Pancreas (tissue), 10 donors: Measurements from ENCODE around the gene TRMT11. TPM values are rescaled to one million over a fixed set of nuclear protein-coding genes. Genes with fewer than 3 reads are reported as not detected.
A peak's percentile ranks its signal among the peaks of the same experiment; 100 is the strongest.

Experiments used
- ATAC-seq, 4 donors: fragments of 200-7000 bp; cut with Tn5 transposase; one replicate each; pipeline versions ENCODE4 v1.8.0 to v1.9.1; 2020; ENCODE audit warnings: mild to moderate bottlenecking in 4 of 4, moderate library complexity in 4 of 4
- DNase-seq, 6 donors: peaks; one replicate each; pipeline ENCODE4 v3.0.0-alpha.2; 2020
- FAIRE-seq: peaks from 2 replicates; lab custom pipeline; 2012; peaks lifted over from hg19 to GRCh38; lab: Jason Lieb, UNC
- H3K27ac ChIP-seq, 4 donors: fragments of 200-600 bp; sonication (generic); 1 replicate in 3 of 4; 2 replicates in 1 of 4; pipeline versions ENCODE4 v1.5.0 to v1.8.0; 2020
- H3K27me3 ChIP-seq, 4 donors: fragments of 200-600 bp; one replicate each; pipeline ENCODE4 v1.8.0; 2021
- H3K36me3 ChIP-seq, 3 donors: fragments of 200-600 bp; sonication (generic) in 1 of 3; one replicate each; pipeline versions ENCODE4 v1.5.0 to v1.8.0; 2020 to 2021
- H3K4me1 ChIP-seq, 3 donors: fragments of 200-600 bp; one replicate each; pipeline ENCODE4 v1.8.0; 2021
- H3K4me3 ChIP-seq, 4 donors: fragments of 200-600 bp; sonication (generic) in 2 of 4; one replicate each; pipeline versions ENCODE4 v1.5.0 to v1.8.0; 2020 to 2021
- H3K9me3 ChIP-seq, 4 donors: fragments of 200-600 bp; one replicate each; pipeline ENCODE4 v1.8.0; 2021
- CTCF ChIP-seq, 4 donors: fragments of 200-600 bp; sonication (generic) in 3 of 4; IDR thresholded peaks; one replicate each; pipeline versions ENCODE4 v1.5.0 to v1.8.0; 2021; ENCODE audit warnings: antibody characterized with exemption in 4 of 4
- WGBS, 2 donors: extraction: QIAGEN DNeasy Blood & Tissue Kit; methylation state at CpG; one replicate each; pipeline ENCODE4 v1.1.7; 2013; 5-methylcytosine and 5-hydroxymethylcytosine counted together
- intact Hi-C, 3 donors: fragments of 100-400 bp; cut with DNase I; formaldehyde crosslinking; loops; one replicate each; pipeline versions ENCODE4 v1.11.1 to v1.14.2; 2022
- polyA plus RNA-seq, 2 donors: library from polyadenylated mRNA; stranded (reverse); fragments of 200-250 nt; gene quantifications; one replicate each; pipeline ENCODE4 v1.2.3, GENCODE V29; 2013
- total RNA-seq, 6 donors: library from RNA; stranded (reverse); fragmentation: NEBNext Ultra II Directional in 4 of 6; extraction: Animal tissue kit (Norgen Biotek cat#: 25700) in 4 of 6; gene quantifications; one replicate each; pipeline versions ENCODE4 v1.2.1 to v1.2.4, GENCODE V29; 2021 to 2023
- donor health status: healthy with polysubstance abuse.
- donor health status: DM: no; HTN: no; CAD: no; lungs with moderate emphysema.
- donor health status: DM: no; HTN: no; CAD: no.
- donor health status: control.
- donor health status: control.
- donor health status: Bipolar disorder and iron deficiency.
- donor health status: DM: yes; HTN: yes; CAD: no.
- donor health status: DM: no; HTN: no; CAD: no.
- donor health status: DM: no; HTN: no; CAD: no.
- donor health status: DM: yes; HTN: yes; CAD: no.

The TRMT11 gene
- total and polyA plus RNA-seq, 8 donors = 6.1 to 11.6 (median 10.7) TPM

GRCh38 chr6:125981571-125982185 lies 4.7 kb upstream of the TRMT11 start:
- H3K27ac ChIP-seq = no peak overlapping the region
- ATAC-seq = no peak

GRCh38 chr6:125983246-125983945 lies 2.9 kb upstream of the TRMT11 start:
- DNase-seq (no peak), FAIRE-seq (no peak), ATAC-seq (no peak)
- intact Hi-C loops = no loop called here
- H3K27me3 ChIP-seq = no peaks in the 10 kb centered on the region
- no peak overlapping the region for H3K4me3 ChIP-seq
- no peaks in the 10 kb centered on the region for H3K9me3 ChIP-seq
- H3K27ac ChIP-seq = no peak overlapping the region
- 66 to 76% methylated on average over 4 of the region's 4 CpGs for WGBS, 2 donors
- no peaks in the 10 kb centered on the region for H3K36me3 ChIP-seq
- no peak for TF ChIP-seq CTCF (IDR thresholded peaks at IDR 0.05)
- peaks cover 0 to 17% (median 6%) of the 10 kb centered on the region in 3 donors for H3K4me1 ChIP-seq

More at GRCh38 chr6:125981571-125982185, 4.7 kb upstream of the TRMT11 start:
- TF ChIP-seq CTCF (IDR thresholded peaks at IDR 0.05) = no peak
- H3K4me1 ChIP-seq = peaks cover 0 to 6% (median 6%) of the 10 kb centered on the region in 3 donors
- H3K4me3 ChIP-seq = no peak overlapping the region
- intact Hi-C loops = no loop called here
- DNase-seq (no peak), FAIRE-seq (no peak)
- H3K27me3 ChIP-seq = no peaks in the 10 kb centered on the region
- H3K9me3 ChIP-seq = no peaks in the 10 kb centered on the region
- 85 to 86% methylated on average over 2 of the region's 2 CpGs for WGBS, 2 donors
- H3K36me3 ChIP-seq = no peaks in the 10 kb centered on the region

- no peak overlapping the region for H3K27ac ChIP-seq
- TF ChIP-seq CTCF (IDR thresholded peaks at IDR 0.05) = no peak
- H3K4me1 ChIP-seq = peaks cover 0 to 20% (median 6%) of the 10 kb centered on the region in 3 donors
- ATAC-seq (no peak), DNase-seq (no peak), FAIRE-seq (no peak)
- H3K4me3 ChIP-seq = no peak overlapping the region
- H3K9me3 ChIP-seq = no peaks in the 10 kb centered on the region
- H3K36me3 ChIP-seq = no peaks in the 10 kb centered on the region
- no peaks in the 10 kb centered on the region for H3K27me3 ChIP-seq
- 76 to 83% methylated on average over 2 of the region's 2 CpGs for WGBS, 2 donors
- intact Hi-C loops = no loop called here
Observed at GRCh38 chr6:125984311-125984710, 2.0 kb upstream of the TRMT11 start.

GRCh38 chr6:125985522-125985921 lies 818 bp upstream of the TRMT11 start:
- peak overlapping the region in 3 of 4 donors; percentile 62 to 79 (median 75) for H3K4me3 ChIP-seq
- no peaks in the 10 kb centered on the region for H3K36me3 ChIP-seq
- peaks cover 0 to 29% (median 6%) of the 10 kb centered on the region in 3 donors for H3K4me1 ChIP-seq
- intact Hi-C loops = no loop called here
- ATAC-seq (peak in 3 of 4 donors; percentile 7 to 23 (median 7)), FAIRE-seq (no peak), DNase-seq (no peak)
- H3K9me3 ChIP-seq = no peaks in the 10 kb centered on the region
- H3K27me3 ChIP-seq = no peaks in the 10 kb centered on the region
- no peak for TF ChIP-seq CTCF (IDR thresholded peaks at IDR 0.05)
- H3K27ac ChIP-seq = peak overlapping the region in 3 of 4 donors; percentile 85 to 88 (median 87)
- 25 to 35% methylated on average over 4 of the region's 4 CpGs for WGBS, 2 donors

GRCh38 chr6:125985979-125986300 lies 400 bp upstream of the TRMT11 start:
- ATAC-seq (no peak), DNase-seq (no peak), FAIRE-seq (no peak)
- peaks cover 0 to 29% (median 6%) of the 10 kb centered on the region in 3 donors for H3K4me1 ChIP-seq
- intact Hi-C loops = no loop called here
- no peaks in the 10 kb centered on the region for H3K36me3 ChIP-seq
- H3K27me3 ChIP-seq = no peaks in the 10 kb centered on the region
- no peaks in the 10 kb centered on the region for H3K9me3 ChIP-seq
- H3K27ac ChIP-seq = peak overlapping the region; percentile 25 to 88 (median 86)
- peak overlapping the region; percentile 62 to 79 (median 76) for H3K4me3 ChIP-seq
- 1 to 4% methylated on average over 3 of the region's 3 CpGs for WGBS, 2 donors
- TF ChIP-seq CTCF (IDR thresholded peaks at IDR 0.05) = no peak
